22Rv1 (cell line): ENCODE results near the gene CYP4Z1.
"Not testable (repeated sequence)": the region's sequence is repeated elsewhere in the genome, so short reads cannot be mapped to it uniquely, and the experiment has no call there.

Source experiments
- ZFX ChIP-seq: fragments of 450-650 bp; IDR thresholded peaks from 2 replicates; pipeline ENCODE4 v1.6.1; 2017; ENCODE audit warnings: antibody characterized with exemption, borderline replicate concordance
- TF ChIP-seq, protein P1 (sequence below): fragments of 450-650 bp; IDR thresholded peaks from 2 replicates; pipeline ENCODE4 v1.5.1; 2017; ENCODE audit warnings: mild to moderate bottlenecking

DNA sequence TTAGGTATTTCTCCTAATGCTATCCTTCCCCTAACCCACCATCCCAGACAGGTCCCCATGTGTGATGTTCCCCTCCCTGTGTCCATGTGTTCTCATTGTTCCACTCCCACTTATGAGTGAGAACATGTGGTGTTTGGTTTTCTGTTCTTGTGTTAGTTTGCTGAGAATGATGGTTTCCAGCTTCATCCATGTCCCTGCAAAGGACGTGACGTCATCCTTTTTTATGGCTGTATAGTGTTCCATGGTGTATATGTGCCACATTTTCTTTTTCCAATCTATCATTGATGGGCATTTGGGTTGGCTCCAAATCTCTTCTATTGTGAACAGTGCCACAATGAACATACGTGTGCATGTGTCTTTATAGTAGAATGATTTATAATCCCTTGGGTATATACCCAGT, 65.6 kb downstream of the CYP4Z1 start:
- TF ChIP-seq, protein P1, sequence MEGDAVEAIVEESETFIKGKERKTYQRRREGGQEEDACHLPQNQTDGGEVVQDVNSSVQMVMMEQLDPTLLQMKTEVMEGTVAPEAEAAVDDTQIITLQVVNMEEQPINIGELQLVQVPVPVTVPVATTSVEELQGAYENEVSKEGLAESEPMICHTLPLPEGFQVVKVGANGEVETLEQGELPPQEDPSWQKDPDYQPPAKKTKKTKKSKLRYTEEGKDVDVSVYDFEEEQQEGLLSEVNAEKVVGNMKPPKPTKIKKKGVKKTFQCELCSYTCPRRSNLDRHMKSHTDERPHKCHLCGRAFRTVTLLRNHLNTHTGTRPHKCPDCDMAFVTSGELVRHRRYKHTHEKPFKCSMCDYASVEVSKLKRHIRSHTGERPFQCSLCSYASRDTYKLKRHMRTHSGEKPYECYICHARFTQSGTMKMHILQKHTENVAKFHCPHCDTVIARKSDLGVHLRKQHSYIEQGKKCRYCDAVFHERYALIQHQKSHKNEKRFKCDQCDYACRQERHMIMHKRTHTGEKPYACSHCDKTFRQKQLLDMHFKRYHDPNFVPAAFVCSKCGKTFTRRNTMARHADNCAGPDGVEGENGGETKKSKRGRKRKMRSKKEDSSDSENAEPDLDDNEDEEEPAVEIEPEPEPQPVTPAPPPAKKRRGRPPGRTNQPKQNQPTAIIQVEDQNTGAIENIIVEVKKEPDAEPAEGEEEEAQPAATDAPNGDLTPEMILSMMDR, result not testable (repeated sequence)
- not testable (repeated sequence) for TF ChIP-seq ZFX
